Stimulated activated CD8-positive, alpha-beta memory T cell treated with anti-CD3 and anti-CD28 coated beads, Interleukin-12 subunit alpha, Interleukin-12 subunit beta, amount 100 ng/mL, for 24 hours (primary cell): ENCODE results near the gene TMPRSS7.
"Not testable (repeated sequence)": the region's sequence is repeated elsewhere in the genome, so short reads cannot be mapped to it uniquely, and the experiment has no call there.

Experiments used
- DNase-seq: peaks from one replicate; pipeline ENCODE4 v3.0.0-alpha.2; 2020; ENCODE audit errors: extremely low read depth

TMPRSS7 gene

DNA sequence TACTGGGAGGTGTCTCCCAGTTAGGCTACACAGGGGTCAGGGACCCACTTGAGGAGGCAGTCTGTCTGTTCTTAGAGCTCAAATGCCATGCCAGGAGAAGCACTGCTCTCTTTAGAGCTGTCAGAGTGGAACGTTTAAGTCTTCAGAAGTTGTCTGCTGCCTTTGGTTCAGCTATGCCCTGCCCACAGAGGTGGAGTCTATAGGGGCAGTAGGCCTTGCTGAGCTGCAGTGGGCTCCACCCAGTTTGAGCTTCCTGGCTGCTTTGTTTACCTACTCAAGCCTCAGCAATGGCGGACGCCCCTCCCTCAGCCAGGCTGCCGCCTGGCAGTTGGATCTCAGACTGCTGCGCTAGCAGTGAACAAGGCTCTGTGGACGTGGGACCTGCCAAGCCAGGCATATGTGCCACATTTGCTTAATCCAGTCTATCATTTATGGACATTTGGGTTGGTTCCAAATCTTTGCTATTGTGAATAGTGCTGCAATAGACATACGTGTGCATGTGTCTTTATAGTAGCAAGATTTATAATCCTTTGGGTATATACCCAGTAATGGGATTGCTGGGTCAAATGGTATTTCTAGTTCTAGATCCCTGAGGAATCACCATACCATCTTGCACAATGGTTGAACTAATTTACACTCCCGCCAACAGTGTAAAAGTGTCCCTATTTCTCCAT is 38.0 kb downstream of the TMPRSS7 start:
- DNase-seq, result not testable (repeated sequence)

GRCh38 chr3:112074006-112074405 is 39.5 kb downstream of the TMPRSS7 start:
- DNase-seq, result no peak

- DNase-seq, result no peak
Observed at GRCh38 chr3:112074616-112075497, 40.3 kb downstream of the TMPRSS7 start.

- DNase-seq, result no peak
Observed at GRCh38 chr3:112078125-112079083, 43.9 kb downstream of the TMPRSS7 start.

GRCh38 chr3:112083239-112083638 is 48.7 kb downstream of the TMPRSS7 start:
- no peak for DNase-seq

- no peak for DNase-seq
Observed at GRCh38 chr3:112084980-112085705, 50.6 kb downstream of the TMPRSS7 start.

DNA sequence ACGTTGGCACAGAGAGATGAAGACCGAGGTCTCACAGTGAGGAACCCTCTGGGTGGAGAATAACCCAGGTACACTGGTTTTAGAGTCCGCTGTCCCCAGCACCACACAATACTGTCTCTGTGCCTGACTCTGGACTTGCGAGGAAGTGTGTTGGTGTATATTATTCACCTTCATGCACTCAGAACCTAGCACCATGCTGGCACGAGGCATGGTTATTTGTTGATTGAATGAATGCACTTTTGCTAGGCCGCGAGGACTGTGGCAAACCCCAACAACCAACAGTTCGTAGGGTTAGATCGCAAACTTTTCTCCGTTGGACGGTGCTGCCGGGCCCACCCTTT is 51.2 kb downstream of the TMPRSS7 start:
- no peak for DNase-seq

- DNase-seq, result no peak
Observed at GRCh38 chr3:112086076-112086854, 51.7 kb downstream of the TMPRSS7 start, which contains the start of gene C3orf52. TSS of gene C3orf52 (plus strand) at chr3:112086389. CDS start at chr3:112086408, 19 bp downstream.

DNA sequence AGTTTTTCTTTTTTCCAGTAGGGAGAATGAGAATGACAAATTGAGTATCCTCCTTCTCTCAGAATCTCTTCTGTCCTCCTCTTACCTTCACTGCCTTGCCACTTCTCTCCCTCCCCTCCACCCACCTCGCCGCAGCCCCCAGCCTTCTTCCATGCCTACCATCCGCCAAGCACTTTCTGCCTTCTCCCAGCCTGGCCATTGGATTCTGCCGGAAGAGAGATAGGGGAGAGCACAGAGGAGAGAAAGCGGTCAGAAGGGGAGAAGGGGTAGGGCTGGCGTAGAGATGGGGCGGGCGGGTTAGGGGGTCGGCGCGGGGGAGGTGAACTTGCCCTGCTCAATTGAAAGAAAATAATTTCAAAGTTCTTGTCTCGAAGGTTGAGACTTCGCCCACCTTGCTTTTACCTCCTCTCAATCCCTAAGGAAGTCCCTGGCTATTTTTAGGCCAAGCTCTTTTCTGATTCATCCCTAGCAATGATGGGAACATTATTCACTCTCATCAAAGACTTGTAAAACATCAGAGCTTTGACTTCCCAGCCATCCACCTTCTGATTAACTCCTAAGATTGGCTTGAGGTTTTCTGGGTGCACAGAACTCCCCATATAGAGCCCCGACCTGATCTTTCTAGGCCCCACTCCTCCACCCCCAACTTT is 52.5 kb downstream of the TMPRSS7 start:
- no peak for DNase-seq

GRCh38 chr3:112087746-112088145 is 53.2 kb downstream of the TMPRSS7 start:
- no peak for DNase-seq

DNA sequence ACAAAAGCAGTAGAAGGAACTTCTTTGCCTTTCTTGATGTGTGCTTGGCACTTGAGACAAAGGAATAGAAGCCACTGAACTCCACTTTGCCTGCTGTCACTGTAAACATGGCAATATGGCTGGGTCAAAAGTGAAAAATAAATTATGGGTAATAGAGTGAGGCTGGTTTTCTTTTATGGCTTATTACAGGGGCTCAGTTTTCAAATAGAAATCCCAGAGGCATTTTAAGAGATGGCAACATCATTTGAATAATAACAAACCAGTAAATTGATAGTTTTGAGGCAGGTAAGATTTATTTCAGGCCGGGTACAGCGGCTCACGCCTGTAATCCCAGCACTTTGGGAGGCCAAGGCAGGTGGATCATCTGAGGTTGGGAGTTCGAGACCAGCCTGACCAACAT is 54.4 kb downstream of the TMPRSS7 start:
- DNase-seq, result no peak

DNA sequence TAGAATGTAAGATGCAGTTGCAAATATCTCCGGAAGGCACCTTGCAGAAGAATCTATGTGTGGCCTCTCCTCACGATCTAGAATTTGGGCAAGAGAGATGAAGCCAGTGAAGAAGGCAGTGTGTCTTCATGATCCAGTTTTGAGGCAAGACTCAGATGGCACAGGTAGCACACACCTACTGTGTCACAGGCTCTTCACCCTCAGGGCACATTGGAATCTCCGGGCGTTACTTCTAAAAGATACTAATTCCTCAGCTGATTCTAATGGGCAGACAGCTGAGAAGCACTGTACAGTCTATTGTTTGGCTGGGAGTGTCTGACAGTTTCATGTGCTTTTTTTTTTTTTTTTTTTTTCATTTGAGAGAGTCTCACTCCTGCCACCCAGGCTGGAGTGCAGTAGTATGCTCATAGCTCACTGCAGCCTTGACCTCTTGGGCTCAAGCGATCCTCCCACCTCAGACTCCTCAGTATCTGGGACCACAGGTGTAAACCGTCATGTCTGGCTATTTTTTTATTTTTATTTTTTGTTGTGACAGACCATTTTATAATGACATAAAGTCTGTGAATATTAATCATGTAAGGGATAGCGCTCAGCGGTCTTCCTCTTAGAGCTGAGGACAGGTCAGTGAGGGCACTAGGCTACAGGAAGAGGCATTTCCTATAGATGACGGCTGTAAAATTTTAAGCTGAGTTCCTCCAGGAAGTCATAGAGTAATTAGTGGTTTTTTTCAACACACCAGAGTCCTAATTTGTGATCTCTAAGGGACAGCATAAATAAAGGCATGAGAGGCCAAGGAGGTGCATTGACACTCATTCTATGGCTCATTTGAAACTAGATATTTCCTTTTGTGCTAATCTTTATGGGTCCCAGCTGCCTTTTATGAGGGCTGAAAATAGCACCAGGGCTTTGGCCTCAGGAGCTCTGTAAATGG is 55.7 kb downstream of the TMPRSS7 start:
- DNase-seq, result no peak

GRCh38 chr3:112090887-112091586 is 56.5 kb downstream of the TMPRSS7 start:
- DNase-seq, result no peak

DNA sequence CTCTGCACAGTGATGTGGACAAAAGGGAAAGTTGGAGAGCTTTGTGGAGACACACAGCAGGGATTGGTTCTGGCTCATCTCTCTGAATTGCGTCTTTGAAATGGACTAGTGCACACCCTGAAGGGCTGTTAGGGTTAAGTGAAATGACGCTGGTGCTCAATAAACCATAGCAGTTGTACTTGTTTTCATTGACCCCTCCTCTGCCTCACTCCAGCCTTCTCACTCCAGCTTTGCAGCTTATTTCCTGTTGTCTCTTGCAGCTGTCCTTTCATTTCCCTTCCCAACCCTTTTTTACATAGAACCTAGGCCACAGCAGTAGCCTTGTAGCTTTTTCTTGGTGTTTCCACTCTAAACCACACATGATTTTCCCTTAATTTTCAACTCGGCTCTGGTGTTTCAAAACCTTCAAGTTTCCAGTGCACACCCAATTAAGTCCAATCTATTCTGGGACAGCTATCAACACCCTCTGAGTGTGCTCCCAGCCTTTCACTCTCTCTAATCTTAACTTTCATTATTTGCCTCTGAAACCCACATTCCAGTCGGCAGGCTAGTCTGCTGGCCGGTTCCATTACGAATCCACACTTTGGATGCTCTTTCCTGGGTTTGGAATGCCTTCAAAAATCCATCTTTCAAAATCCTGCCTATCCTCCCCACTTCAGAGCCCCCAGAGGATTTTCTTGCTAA is 58.1 kb downstream of the TMPRSS7 start:
- no peak for DNase-seq

GRCh38 chr3:112093180-112093522 is 58.6 kb downstream of the TMPRSS7 start:
- DNase-seq, result no peak

- DNase-seq, result no peak
Observed at GRCh38 chr3:112095731-112096130, 61.2 kb downstream of the TMPRSS7 start.

DNA sequence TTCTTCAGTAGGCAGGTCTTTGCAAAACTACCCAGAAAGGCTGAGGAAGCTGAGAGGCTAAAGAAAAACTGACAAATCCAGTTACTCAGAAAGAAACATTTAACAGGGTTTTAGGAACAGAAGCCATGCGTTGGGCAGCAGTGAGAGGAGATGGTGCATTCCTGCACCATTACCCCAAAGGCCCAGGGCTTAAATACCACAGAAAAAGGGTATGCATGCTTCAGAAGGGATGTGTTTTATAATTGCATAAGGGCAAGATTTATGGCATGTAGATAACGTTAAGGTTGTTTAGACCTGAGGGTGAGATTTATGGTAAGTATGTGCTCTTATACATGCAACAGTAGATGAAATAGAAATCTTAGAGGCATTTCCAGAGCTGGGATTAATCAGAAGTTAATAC is 61.6 kb downstream of the TMPRSS7 start:
- no peak for DNase-seq

- no peak for DNase-seq
Observed at GRCh38 chr3:112097378-112097777, 62.8 kb downstream of the TMPRSS7 start.
